ENCODE measurements around the gene MTIF2.
"Not testable (repeated sequence)": the region's sequence is repeated elsewhere in the genome, so short reads cannot be mapped to it uniquely, and the experiment has no call there.

The MTIF2 gene

DNA sequence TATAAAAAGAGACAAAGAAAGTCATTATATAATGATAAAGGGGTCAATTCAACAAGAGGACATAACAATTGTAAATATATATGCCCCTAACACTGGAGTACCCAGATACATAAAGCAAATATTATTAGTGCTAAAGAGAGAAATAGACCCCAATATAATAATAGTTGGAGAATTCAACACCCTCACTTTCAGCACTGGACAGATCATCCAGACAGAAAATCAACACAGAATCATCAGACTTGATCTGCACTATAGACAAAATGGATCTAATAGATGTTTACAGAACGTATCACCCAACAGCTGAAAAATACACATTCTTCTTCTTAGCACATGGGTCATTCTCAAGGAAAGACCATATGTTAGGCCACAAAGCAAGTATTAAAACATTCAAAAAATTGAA, 68.6 kb downstream of the MTIF2 start:
- no peak for DNase-seq (ENCODE audit: low read depth)

DNA sequence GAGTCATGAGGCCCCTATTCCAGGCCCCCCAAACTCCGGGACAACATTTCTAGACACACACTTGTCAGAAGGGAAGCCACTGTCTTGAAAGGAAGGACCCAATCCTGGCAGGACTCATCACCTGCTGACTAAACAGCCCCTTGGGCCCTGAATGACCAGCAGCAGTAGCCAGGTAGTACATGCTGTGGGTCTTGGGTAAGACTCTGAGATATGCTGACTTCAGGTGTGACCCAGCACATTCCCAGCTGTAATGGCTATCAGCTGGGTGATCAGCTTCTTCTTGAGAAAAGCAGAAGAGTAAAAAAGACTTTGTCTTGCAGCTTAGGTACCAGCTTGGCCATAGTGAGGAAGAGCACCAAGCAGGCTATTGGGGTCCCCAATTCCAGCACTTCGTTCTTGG, 72.5 kb downstream of the MTIF2 start:
- DNase-seq (ENCODE audit: low read depth) = no peak

DNA sequence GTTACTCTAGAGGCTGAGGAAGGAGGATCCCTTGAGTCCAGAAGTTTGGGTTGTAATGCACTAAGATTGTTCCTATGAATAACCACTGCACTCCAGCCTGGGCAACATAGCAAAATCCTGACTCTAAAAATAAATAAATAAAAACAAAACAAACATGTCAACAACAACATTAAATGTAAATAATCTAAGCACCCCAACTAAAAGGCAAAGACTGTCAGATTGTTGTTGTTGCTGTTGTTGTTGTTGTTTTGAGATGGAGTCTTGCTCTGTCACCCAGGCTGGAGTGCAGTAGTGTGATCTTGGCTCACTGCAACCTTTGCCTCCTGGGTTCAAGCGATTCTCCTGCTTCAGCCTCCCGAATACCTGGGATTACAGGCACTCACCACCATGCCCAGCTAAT, 77.1 kb downstream of the MTIF2 start:
- DNase-seq (ENCODE audit: low read depth) = not testable (repeated sequence)

DNA sequence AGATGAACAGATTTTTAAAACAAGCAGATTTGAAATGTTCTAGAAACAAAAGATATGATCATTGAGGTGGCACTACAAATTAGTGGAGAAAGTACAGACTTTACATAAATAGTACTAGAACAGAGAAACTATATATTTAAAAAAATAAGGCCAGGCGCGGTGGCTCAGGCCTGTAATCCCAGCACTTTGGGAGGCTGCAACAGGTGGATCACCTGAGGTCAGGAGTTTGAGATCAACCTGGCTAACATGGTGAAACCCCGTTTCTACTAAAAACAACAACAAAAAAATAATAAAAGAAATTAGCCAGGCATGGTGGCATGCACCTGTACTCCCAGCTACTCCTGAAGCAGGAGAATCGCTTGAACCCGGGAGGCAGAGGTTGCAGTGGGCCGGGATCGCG, 82.2 kb downstream of the MTIF2 start:
- DNase-seq (ENCODE audit: low read depth) = not testable (repeated sequence)

All from ELR (cell line).